ENCODE results near the gene MYO5A. TPM values are rescaled to one million over a fixed set of nuclear protein-coding genes. Genes with fewer than 3 reads are reported as not detected.

MYO5A gene
- total and polyA plus RNA-seq, 4 donors, result 47.8 to 119 (median 88.4) TPM

DNA sequence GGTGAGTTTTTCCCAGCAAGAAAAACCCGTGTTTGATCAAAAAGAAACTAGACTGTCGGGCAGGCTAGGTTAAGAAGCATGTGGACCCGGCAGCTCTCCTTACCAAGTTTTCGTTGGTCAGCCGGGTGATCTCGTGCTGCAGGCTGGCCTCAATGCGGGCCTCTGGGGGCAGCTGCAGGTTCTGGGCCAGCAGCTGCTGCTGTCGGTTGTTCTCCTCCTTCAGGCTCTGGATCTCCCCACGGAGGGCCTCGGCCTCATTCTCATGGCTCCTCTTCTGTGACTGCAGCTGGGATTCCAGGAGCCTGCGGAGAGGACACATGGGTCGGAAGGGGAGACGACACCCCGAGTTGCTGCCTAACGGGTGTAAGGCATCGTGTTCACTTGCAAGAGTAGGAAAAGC lies 188.6 kb downstream of the MYO5A start:
- no peak overlapping the region for H3K4me3 ChIP-seq (ENCODE audit: low read depth, low read length)
- no peak for DNase-seq (ENCODE audit: low read depth in 4 of 6, low spot score in 6 of 6)
- H3K4me1 ChIP-seq (ENCODE audit: control insufficient read depth, insufficient read depth, low read length), result no peaks in the 10 kb centered on the region
- H3K36me3 ChIP-seq (ENCODE audit: control insufficient read depth, insufficient read depth, low read length), result peaks cover 10% of the 10 kb centered on the region
- 93% methylated on average over 9 of the region's 16 CpGs for WGBS (ENCODE audit: insufficient coverage)
- H3K9me3 ChIP-seq (ENCODE audit: control insufficient read depth, insufficient read depth, low read length), result no peaks in the 10 kb centered on the region
- H3K27ac ChIP-seq (ENCODE audit: low read depth, low read length), result no peak overlapping the region
- H3K27me3 ChIP-seq (ENCODE audit: control insufficient read depth, insufficient read depth, low read length), result no peaks in the 10 kb centered on the region

GRCh38 chr15:52338891-52339290 lies 189.8 kb downstream of the MYO5A start:
- H3K27ac ChIP-seq (ENCODE audit: low read depth, low read length), result no peak overlapping the region
- H3K9me3 ChIP-seq (ENCODE audit: control insufficient read depth, insufficient read depth, low read length), result no peaks in the 10 kb centered on the region
- H3K27me3 ChIP-seq (ENCODE audit: control insufficient read depth, insufficient read depth, low read length), result no peaks in the 10 kb centered on the region
- no peak for DNase-seq (ENCODE audit: low read depth in 4 of 6, low spot score in 6 of 6)
- no CpG with 5 or more reads among the region's 1 CpG for WGBS (ENCODE audit: insufficient coverage)
- no peak overlapping the region for H3K4me3 ChIP-seq (ENCODE audit: low read depth, low read length)
- peaks cover 10% of the 10 kb centered on the region for H3K36me3 ChIP-seq (ENCODE audit: control insufficient read depth, insufficient read depth, low read length)
- H3K4me1 ChIP-seq (ENCODE audit: control insufficient read depth, insufficient read depth, low read length), result no peaks in the 10 kb centered on the region

DNA sequence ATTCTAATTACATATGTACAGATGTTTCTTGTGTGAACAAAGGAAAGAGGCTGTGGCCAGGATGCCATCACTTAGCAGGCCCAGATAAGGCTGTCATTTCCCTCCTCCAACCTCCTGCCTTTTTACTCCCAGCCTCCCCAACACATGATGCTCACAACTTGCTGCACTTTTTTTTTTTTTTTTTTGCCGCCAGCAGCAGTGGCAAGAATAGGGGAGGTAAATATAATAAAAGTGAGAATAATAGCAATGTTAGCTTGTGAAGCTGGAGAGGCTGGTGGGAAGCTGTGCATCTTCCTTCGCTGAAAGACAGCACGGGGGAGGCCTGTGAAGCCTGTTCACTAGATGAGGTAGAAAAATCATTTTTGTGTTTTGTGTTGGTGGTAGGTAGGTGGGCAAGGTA lies 190.6 kb downstream of the MYO5A start:
- Histone ChIP-seq H3K27me3 (ENCODE audit: control insufficient read depth, insufficient read depth, low read length) (no peaks in the 10 kb centered on the region), H3K27ac (ENCODE audit: low read depth, low read length) (no peak overlapping the region), H3K4me3 (ENCODE audit: low read depth, low read length) (no peak overlapping the region), H3K4me1 (ENCODE audit: control insufficient read depth, insufficient read depth, low read length) (no peaks in the 10 kb centered on the region), H3K36me3 (ENCODE audit: control insufficient read depth, insufficient read depth, low read length) (peaks cover 10% of the 10 kb centered on the region), H3K9me3 (ENCODE audit: control insufficient read depth, insufficient read depth, low read length) (no peaks in the 10 kb centered on the region)
- peak in 1 of 6 donors; percentile 35 for DNase-seq (ENCODE audit: low read depth in 4 of 6, low spot score in 6 of 6)
- WGBS (ENCODE audit: insufficient coverage), result 77% methylated on average over 3 of the region's 3 CpGs

DNA sequence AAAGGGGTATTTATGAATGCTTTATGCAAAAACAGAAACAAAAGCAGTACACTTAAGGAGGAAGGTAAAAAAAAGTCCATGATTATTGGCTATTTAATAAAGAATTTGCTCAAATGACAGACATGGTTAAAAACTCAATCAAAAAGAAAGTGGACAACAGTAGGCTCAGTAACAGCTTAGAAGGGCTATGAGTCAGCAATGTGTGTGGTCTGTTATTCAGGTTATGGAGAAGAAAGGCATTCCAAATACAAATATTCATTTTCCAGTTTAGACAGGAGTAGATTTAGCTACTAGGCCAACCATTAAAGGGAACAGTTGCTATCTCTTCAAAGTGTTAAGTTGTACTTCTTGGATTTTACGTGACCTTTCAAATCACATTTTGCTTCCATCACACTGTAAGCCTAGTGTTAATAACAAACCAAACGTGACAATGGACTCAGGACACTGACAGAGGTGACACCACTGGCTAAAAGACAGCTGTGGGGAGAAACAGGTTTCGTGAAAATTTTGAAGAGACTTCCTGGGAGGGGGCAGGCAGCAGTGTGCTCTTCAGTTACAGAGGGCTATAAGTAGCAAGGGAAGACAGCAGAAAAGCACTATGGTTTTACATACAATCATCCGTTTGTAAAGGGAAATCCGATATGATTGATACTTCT lies 191.4 kb downstream of the MYO5A start:
- Histone ChIP-seq H3K27ac (ENCODE audit: low read depth, low read length) (no peak overlapping the region), H3K4me3 (ENCODE audit: low read depth, low read length) (no peak overlapping the region), H3K27me3 (ENCODE audit: control insufficient read depth, insufficient read depth, low read length) (no peaks in the 10 kb centered on the region), H3K4me1 (ENCODE audit: control insufficient read depth, insufficient read depth, low read length) (no peaks in the 10 kb centered on the region), H3K9me3 (ENCODE audit: control insufficient read depth, insufficient read depth, low read length) (no peaks in the 10 kb centered on the region), H3K36me3 (ENCODE audit: control insufficient read depth, insufficient read depth, low read length) (peaks cover 7% of the 10 kb centered on the region)
- DNase-seq (ENCODE audit: low read depth in 4 of 6, low spot score in 6 of 6), result no peak
- no CpG with 5 or more reads among the region's 5 CpGs for WGBS (ENCODE audit: insufficient coverage)

- Histone ChIP-seq H3K4me1 (ENCODE audit: control insufficient read depth, insufficient read depth, low read length) (no peaks in the 10 kb centered on the region), H3K9me3 (ENCODE audit: control insufficient read depth, insufficient read depth, low read length) (no peaks in the 10 kb centered on the region), H3K4me3 (ENCODE audit: low read depth, low read length) (no peak overlapping the region), H3K36me3 (ENCODE audit: control insufficient read depth, insufficient read depth, low read length) (peaks cover 7% of the 10 kb centered on the region), H3K27me3 (ENCODE audit: control insufficient read depth, insufficient read depth, low read length) (no peaks in the 10 kb centered on the region), H3K27ac (ENCODE audit: low read depth, low read length) (no peak overlapping the region)
- 37% methylated on average over 3 of the region's 4 CpGs for WGBS (ENCODE audit: insufficient coverage)
- peak in 1 of 6 donors; percentile 70 for DNase-seq (ENCODE audit: low read depth in 4 of 6, low spot score in 6 of 6)
Measured at GRCh38 chr15:52336529-52336928, 192.2 kb downstream of the MYO5A start.

- no peaks in the 10 kb centered on the region for H3K9me3 ChIP-seq (ENCODE audit: control insufficient read depth, insufficient read depth, low read length)
- no peak overlapping the region for H3K4me3 ChIP-seq (ENCODE audit: low read depth, low read length)
- 92% methylated on average over 3 of the region's 3 CpGs for WGBS (ENCODE audit: insufficient coverage)
- DNase-seq (ENCODE audit: low read depth in 4 of 6, low spot score in 6 of 6), result no peak
- H3K4me1 ChIP-seq (ENCODE audit: control insufficient read depth, insufficient read depth, low read length), result no peaks in the 10 kb centered on the region
- no peaks in the 10 kb centered on the region for H3K27me3 ChIP-seq (ENCODE audit: control insufficient read depth, insufficient read depth, low read length)
- peaks cover 4% of the 10 kb centered on the region for H3K36me3 ChIP-seq (ENCODE audit: control insufficient read depth, insufficient read depth, low read length)
- no peak overlapping the region for H3K27ac ChIP-seq (ENCODE audit: low read depth, low read length)
Measured at GRCh38 chr15:52334491-52335160, 194.1 kb downstream of the MYO5A start.

DNA sequence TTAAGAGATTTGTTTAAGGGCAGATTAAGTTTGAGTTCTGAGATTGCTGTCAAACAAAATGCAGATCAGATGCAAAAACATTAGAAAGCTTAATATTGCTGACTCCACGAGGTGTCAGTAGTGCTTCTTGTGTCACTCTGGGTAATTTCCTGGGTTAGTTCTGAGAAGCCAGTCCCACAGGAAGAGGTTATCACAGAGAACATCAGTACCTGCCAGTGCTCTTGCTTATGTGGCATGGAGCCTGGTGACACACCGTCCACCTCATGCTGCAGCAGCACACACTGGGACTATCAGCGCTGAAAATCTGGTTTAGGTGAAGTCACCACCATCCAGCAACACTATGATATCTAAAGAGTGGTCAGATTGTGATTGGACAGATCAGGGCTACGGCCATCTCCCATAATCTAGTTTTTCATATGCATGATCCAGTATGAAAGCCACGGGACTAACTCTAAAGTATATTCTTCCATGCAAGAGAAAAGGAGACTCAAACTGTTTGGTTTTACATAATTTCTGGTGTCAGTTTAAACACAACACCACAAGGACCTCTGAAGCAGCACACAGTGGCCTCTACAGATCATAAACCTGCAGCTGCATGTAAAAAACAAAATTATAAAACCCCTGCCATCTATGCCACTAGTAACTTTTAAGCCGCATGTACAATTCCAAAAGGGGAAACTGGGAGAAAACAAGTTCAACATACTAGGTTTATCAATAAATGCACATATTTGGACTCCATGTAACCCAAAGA lies 197.0 kb downstream of the MYO5A start:
- H3K27ac ChIP-seq (ENCODE audit: low read depth, low read length), result no peak overlapping the region

GRCh38 chr15:52329987-52330386 lies 198.7 kb downstream of the MYO5A start:
- no peaks in the 10 kb centered on the region for H3K27me3 ChIP-seq (ENCODE audit: control insufficient read depth, insufficient read depth, low read length)
- H3K4me3 ChIP-seq (ENCODE audit: low read depth, low read length), result no peak overlapping the region
- peaks cover 11% of the 10 kb centered on the region for H3K36me3 ChIP-seq (ENCODE audit: control insufficient read depth, insufficient read depth, low read length)
- no peaks in the 10 kb centered on the region for H3K9me3 ChIP-seq (ENCODE audit: control insufficient read depth, insufficient read depth, low read length)
- H3K27ac ChIP-seq (ENCODE audit: low read depth, low read length), result no peak overlapping the region
- DNase-seq (ENCODE audit: low read depth in 4 of 6, low spot score in 6 of 6), result no peak
- H3K4me1 ChIP-seq (ENCODE audit: control insufficient read depth, insufficient read depth, low read length), result no peaks in the 10 kb centered on the region
- no CpG with 5 or more reads among the region's 1 CpG for WGBS (ENCODE audit: insufficient coverage)

More for the DNA sequence above, 197.0 kb downstream of the MYO5A start:
- H3K4me3 ChIP-seq (ENCODE audit: low read depth, low read length), result no peak overlapping the region
- peak in 2 of 6 donors; percentile 30 to 55 for DNase-seq (ENCODE audit: low read depth in 4 of 6, low spot score in 6 of 6)
- H3K4me1 ChIP-seq (ENCODE audit: control insufficient read depth, insufficient read depth, low read length), result no peaks in the 10 kb centered on the region
- H3K9me3 ChIP-seq (ENCODE audit: control insufficient read depth, insufficient read depth, low read length), result no peaks in the 10 kb centered on the region
- 67% methylated on average over 3 of the region's 6 CpGs for WGBS (ENCODE audit: insufficient coverage)
- H3K36me3 ChIP-seq (ENCODE audit: control insufficient read depth, insufficient read depth, low read length), result peaks cover 11% of the 10 kb centered on the region
- H3K27me3 ChIP-seq (ENCODE audit: control insufficient read depth, insufficient read depth, low read length), result no peaks in the 10 kb centered on the region

DNA sequence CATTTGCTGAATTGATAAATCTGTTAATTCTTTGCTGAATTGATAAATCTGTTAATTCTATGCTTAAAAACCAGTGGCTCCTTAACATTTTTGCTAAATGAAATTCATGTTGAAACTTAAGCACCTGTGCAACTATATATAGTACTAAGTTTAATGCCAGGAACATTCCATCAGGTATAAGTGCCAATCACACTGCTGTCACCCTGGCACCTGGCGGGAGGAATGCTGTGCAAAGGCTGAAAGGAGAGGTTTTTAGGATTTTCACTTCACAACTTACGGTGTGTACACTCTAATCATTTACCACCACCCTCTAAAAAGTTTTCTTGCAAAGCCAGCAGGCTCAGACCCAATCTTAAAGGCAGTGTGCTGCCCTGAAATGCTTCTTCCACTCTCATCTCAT lies 199.5 kb downstream of the MYO5A start:
- DNase-seq (ENCODE audit: low read depth in 4 of 6, low spot score in 6 of 6), result no peak
- 100% methylated on average over 1 of the region's 2 CpGs for WGBS (ENCODE audit: insufficient coverage)
- Histone ChIP-seq H3K4me3 (ENCODE audit: low read depth, low read length) (no peak overlapping the region), H3K27ac (ENCODE audit: low read depth, low read length) (no peak overlapping the region), H3K9me3 (ENCODE audit: control insufficient read depth, insufficient read depth, low read length) (no peaks in the 10 kb centered on the region), H3K4me1 (ENCODE audit: control insufficient read depth, insufficient read depth, low read length) (no peaks in the 10 kb centered on the region), H3K27me3 (ENCODE audit: control insufficient read depth, insufficient read depth, low read length) (no peaks in the 10 kb centered on the region), H3K36me3 (ENCODE audit: control insufficient read depth, insufficient read depth, low read length) (peaks cover 11% of the 10 kb centered on the region)
